Stimulated activated CD8-positive, alpha-beta memory T cell treated with anti-CD3 and anti-CD28 coated beads, Interleukin-2, amount 100 ng/mL, for 48 hours (primary cell): Measurements from ENCODE around the gene SIPA1L3.
"Not testable (repeated sequence)": the region's sequence is repeated elsewhere in the genome, so short reads cannot be mapped to it uniquely, and the experiment has no call there.

Experiments
- DNase-seq, 2 donors: peaks; one replicate each; pipeline ENCODE4 v3.0.0-alpha.2; 2020; ENCODE audit warnings: low read depth in 2 of 2

SIPA1L3 gene

DNA sequence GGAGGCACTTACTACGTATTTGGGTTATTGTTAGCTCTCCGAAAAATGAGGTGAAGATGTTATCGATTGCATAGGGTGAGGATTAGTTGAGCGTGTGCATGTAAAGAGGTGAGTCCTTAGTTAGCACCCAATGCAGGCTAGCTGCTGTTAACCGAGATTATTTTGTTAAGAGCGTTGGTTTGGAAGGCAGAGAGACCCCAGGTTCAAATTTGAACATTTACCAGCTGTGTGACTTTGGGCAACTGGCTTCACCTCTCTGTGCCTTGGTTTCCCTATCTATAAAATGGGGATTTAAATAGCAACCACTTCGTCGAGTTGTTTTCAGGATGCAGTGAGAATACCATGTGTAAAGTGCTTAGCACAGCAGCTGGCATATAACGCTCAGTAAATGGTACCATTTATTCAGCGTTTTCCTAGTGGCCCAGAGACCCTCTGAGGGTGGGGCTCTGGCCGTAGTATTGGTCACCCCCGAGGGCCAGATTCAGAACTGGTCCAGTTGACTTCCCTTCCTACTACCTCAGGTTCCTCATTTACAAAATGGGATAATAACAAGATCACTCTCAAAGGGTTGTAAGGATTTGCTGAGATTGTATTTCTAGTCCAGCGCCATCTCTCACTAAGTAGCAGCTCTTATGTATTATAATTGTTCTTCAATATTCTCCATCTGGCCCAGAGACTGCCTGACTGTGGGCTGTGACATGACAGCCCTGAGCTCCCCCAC is 887 bp downstream of the SIPA1L3 start:
- DNase-seq: no peak

DNA sequence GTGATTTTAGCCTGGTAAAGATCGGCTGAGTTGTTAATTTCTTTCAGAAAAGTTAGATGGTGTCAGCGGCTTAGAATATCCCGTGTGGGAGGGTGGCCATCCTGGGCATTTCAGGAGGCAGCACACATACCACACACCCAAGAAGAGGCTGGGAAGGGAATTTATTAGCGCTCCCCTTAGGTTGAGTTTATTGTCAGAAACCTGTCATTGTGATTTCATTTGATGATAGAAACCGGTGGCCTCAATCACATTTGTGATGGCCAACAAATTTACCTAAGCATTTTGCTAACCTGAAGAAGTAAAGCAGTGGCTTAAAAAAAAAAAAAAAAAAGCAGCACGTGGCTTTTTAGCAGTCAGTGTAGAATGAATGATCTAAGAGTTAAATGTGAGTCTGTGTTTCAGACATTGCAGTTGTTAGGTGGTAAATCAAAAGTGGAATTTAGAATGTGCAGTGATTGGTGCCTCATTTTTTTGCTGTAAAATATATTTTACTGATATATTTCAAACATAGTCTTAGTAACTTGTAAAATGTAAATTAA is 2.7 kb downstream of the SIPA1L3 start:
- DNase-seq: no peak

DNA sequence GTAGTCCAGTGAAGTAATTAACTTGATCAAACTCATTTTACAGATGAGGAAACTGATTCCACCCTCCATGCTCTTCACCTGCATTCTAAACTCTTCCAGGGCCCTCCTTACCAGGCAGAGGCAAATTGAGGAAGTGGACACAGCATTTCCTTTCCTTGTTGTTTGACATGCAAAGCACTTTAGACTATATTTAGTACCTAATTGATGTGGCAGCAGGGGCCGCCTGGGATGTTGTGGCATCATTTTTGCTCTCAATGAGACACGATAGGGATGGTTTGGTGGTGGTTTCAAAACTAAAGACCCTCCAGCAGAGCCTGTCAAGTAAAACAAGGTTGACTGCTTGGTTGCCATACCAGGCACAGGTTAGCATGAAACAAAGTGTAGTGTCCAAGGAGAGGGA is 7.9 kb downstream of the SIPA1L3 start:
- DNase-seq: no peak

DNA sequence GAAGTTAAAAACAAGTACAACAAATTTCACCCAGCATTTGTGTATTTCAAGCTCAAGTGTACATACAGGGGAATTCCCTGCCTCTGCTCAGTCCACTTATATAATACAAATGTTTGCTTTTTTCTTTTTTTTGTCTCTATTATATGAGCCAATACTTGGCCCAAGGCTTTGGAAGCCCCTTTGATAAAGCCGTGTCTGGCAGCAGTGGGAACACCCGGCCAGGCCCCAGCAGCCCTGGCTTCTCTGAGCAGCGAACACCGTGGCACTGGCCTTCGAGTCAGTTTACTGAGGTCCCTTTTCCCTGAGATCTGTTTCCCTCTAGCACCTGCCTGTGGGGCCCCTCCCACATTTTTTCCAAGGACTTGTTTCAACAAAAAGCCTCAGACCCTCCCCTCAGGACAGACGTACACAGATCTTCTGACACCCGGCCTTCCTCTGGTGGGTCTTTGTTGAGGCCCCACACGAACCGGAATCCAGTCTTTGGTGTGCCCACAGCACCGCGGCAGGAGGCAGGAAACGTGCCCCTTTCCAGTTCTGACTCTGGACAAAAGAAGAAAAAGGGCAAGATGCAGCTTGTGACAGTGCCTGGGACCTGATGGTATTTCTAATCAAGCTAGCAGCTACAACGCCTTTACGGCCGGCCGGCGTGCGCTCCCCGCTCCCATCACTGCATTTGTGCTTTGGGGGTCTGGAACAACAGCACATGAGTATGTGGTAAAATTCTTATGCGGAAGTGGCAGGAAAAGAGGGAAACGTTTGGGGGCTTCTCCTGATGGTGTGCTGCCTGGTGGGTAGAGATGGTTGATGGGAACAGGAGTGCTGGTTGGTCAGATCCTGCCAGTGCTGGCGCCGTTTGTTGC is 13.8 kb downstream of the SIPA1L3 start:
- DNase-seq: no peak

DNA sequence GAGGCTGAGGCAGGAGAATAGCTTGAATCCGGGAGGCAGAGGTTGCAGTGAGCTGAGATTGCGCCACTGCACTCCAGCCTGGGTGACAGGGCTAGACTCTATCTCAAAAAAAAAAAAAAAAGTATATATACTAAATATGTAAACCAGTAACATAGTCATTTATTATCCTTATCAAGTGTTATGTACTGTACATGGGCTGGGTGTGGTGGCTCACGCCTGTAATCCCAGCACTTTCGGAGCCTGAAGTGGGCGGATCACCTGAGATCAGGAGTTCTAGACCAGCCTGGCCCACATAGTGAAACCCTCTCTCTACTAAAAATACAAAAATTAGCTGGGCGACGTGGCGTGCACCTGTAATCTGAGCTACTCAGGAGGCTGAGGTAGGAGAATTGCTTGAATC is 17.6 kb downstream of the SIPA1L3 start:
- DNase-seq: not testable (repeated sequence)

DNA sequence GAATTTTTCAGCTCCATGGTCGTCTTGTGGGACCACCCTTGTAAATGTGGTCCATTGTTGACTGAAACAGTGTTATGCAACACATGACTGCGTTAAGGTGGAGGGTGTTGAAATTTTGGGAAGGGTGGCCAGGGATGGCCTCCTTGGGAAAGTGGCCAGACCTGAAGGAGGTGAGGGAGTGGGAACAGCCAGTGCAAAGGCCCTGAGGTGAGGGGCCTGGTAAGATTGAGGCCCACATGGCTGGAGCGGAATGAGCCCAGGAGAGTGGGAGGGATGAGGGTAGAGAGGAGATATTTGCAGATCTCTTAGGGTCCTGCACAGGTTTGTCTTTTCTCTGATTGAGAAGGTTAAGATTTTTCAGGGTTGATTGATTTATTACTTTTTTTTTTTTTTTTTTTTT is 18.2 kb downstream of the SIPA1L3 start:
- no peak for DNase-seq

DNA sequence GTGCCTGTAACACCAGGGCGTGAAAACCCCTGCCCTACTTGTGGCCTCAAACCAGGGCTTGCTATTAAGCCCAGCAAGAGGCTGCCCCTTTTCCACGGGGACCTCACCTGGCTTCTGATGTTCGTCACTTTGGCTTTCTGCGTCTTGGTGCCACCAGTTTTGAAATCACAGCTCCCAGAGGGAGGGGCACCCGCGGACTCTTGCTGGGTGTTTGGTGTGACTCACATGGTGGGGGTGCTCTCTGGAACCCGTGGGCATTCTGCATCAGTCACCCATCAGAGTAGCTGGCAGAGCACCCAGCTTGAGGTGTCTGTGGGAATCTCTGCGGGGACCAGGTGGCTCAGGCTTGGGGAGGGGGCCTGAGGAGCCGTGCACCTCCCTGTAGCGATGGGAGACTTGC is 19.2 kb downstream of the SIPA1L3 start:
- DNase-seq: no peak

DNA sequence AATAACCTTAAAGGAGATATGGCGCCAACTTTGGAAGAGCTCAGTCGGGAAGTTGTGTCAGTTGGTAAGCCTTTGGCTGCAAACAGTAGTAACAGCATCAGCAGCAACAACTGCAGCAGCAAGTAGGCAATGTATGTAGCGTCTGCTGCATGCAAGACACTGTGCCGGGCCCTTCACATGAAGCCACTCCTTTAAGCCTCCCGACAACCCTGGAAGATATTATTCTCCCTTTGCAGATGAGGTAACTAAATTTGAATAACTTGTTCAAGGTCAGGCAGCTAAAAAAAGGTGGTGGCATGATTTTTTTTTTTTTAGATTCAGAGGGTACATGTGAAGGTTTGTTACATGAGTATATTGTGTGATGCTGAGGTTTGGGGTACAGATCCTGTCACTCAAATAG is 19.7 kb downstream of the SIPA1L3 start:
- no peak for DNase-seq

DNA sequence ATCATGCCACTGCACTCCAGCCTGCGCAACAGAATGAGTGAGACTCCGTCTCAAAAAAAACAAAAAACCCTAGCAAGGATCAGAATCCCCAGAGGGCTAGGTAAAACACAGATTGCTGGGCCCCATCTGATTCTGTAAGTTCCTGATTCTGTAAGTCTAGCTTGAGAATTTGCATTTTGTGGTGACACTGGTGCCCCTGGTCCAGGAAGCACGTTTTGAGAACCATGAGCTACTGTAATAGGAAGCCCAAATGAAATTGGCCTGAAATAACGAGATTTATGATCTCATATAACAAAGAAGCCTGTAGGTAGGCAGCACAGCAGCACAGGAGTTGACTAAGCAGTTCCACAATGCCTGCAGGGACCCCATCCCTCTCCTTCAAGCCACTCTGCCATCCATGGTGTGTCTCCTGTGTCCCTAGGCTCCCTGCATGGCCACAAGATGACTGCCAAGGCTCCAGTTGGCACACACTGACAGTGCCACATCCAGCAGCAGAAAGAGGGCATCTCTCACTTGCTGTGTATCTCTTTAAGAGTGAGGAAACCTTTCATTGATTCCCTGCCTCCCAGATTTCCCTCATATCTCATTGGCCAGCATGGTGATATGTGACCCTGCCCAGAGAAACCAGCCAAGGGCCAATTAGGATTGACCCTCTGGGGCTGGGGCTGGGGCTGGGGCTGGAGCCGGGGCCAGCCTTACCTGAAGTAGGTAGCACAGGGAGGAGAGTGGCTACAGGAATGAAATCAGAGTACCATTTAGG is 21.7 kb downstream of the SIPA1L3 start:
- DNase-seq: no peak

DNA sequence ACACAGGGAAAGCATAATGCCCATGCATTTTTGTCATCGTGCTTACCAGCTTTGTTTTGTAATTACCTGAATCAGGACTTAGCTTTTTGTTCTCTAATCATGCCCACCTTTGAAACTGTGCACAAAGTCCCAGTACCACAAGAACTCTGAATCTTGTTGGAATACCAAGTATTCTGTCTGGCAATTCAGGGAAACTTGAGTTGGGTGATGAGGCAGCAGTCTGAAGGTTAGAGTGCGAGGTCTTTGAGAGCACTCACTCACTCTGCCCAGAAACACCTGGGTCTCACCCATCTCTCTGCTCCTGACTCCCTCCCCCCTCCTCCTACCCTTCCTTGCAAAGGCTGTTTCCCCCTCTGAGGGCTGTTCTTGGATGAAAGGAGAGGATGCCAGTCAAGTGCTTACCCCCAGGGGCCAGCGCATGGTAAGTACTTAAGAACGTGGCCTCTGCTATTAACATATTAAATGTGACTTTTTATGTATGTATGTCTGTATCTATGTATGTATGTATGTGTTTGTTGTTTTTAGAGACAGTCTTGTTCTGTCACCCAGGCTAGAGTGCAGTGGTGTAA is 22.4 kb downstream of the SIPA1L3 start:
- DNase-seq: no peak

DNA sequence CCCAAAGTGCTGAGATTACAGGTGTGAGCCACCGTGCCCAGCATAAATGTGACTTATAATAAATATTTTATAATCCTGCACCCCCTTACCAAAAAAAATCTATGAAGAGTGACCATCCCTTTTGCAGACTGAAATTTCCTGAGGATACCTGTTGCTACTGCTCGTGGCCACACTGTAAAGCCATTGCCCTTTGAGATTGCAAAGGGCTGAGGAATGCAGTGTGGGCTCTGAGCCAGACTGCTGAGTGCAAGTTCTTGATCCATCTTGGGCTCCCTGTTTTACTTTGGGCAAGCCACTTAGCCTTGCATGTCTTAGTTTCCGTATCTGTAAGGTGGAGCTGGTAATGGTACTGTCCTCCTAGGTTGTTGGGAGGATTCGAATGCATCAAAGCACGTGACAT is 23.4 kb downstream of the SIPA1L3 start:
- no peak for DNase-seq

DNA sequence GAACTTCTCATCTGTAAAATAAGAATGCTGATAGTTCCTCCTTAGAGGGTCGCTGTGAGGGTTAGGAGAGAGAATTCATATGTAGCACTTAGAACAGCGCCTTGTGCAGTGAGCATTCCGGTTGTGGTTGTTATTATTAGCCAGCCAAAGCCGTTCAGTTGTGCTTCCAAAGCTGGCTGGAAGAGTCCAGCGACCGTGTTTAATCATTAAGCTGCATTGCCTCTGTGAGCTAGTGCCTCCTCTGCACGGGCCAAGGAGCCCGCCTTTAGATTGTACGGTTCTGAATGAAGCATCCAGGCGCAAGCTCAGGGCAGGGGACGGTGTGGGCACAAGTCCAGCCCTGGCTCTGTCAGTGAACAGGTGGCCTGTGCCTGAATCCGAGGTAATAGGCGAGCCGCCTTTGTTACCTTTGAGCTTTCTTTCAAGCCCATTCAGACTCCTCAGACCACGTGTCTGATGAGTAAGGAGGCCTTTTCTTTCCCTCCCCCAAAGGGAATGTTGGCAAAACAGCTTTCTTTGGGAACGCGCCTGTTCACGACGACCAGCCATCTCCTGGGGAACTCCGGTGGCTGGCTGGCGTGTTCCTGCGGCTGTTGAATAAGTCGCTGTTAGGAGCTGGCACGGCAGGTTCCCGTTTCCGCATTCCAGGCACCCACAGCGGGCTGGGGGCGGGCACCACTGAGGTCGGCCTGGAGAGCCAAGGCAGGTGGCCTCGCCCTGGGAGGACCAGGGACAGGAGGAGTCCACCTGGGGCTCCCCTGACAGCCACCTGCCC is 25.1 kb downstream of the SIPA1L3 start:
- DNase-seq: no peak

DNA sequence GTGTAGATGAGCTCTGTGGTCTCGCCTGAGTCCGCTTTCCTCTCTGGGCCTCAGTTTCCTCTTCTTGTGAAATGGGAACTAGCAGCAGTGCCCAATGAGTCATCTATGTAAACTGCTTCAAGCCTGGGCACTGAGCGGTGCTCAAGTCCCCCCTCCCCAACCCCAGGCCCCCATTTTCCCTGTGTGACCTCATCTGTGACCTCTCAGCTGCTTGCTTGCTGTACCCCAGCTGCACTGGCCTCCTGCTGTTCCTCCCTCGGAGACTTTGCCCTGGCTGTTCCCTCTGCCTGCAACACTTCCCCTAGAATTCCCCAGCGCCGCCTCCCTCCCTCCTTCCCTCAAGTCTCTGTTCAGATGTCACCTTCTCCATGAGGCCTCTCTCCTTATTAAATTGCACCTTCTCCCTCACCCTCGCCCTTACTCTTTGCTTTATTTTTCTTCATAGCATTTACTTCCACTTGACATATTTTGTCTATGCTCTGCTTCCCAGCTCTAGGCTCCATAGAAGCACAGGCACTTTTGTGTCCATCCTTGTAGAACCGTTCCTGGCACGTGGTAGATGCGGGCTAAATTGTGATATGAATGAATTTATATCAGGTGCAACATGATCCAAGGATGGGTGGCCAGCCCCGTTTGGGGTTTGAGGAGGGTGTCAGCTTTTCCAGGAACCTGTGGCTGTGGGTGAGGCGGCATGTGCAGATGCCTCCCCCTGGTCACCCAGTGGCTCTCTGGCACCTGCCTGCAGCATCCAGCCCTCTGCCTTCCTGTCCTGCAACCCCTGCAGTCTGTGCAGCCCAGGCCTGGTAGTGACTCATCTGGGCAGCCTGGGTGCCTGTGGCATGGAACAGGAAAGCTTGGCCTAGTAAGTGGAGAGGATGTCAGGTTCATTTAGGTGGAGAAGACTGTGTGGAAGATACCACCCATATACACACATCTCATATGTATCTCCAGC is 26.3 kb downstream of the SIPA1L3 start:
- DNase-seq: no peak

DNA sequence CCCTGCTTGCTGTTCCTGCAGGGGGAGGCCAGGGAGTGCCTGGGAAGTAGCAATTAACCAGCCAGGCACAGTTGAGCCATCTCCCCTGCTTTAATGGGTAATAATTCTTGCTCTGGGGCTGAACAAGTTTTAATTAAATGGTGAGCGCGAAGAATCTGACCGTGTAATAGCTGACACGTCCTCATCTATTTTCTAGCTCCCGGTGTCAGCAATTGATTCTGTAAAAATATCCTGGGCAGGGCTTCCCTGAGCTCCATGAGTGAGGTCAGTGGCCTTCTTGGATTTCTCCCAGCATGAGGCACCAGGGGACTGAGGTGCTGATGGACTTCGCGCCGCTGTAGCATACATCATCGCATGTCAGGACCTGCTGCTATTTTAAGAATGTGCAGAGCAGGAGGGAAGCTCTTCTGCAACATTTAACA is 26.9 kb downstream of the SIPA1L3 start:
- no peak for DNase-seq

DNA sequence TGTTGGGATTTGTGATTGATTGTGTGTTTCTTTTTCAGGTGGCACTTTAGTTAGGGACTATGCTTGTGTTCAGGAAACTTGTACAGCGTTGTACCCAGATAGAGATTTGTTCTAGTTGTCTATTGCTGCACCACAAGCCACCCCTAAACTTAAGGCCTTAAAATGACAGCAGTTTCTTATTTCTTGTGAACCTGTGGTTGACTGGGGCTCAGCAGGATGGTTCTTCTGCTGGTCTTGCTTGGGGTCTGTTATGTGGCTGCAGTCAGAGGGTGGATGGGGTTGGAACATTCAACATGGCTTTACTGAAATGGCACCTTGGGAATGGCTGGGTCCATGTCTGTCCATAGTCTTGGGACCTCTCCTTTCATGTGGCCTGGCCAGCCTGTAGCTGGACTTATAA is 28.3 kb downstream of the SIPA1L3 start:
- no peak for DNase-seq

DNA sequence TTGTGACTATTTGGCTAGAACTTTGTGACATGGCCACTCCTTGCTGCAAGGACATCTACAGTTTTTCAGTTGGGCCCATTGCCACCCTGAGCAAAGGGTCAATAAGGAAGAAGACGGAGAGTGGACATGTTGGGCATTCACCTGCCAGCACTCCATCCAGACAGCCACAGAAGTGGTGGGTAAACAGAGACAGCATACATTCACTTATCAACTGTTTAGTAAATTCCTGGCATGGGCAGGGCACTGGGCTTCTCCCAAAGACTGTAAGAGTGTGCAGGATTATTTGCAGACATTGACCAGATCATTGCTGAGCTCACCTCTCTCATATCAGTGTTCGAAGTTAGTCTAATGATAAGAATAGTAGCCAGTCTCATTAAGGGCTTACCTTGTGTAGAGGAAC is 29.2 kb downstream of the SIPA1L3 start:
- DNase-seq: no peak

DNA sequence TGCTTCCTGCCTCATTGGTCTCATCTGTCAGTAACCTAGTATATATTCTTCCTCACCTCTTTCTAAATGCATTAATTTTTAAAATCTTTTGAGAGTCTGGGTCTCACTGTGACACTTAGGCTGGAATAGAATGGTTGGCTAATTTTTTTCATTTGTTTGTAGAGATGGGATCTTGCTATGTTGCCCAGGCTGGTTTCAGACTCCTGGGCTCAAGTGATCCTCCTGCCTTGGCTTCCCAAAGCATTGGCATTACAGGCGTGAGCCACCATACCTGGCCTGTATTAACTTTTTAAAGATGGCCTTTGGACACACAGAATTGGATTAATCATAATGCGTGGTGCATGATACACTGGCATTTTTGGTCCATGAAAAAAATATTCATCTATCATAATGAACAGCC is 29.9 kb downstream of the SIPA1L3 start:
- DNase-seq: no peak

DNA sequence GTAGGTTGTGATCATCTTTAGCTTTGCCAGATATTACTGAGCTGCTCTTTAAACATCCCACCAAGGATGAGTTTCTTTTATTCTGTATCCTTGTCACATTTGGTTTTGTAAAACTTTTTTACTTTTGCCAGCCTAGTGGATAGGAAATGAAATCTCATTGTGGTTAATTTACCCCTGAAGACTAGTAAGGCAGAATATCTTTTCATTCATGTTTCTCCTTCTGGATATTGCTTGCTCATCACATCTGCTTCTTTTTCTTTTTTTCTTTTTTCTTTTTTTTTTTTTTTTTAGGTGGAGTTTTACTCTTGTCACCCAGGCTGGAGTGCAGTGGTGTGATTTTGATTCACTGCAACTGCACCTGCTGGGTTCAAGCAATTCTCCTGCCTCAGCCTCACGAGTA is 31.3 kb downstream of the SIPA1L3 start:
- DNase-seq: no peak

DNA sequence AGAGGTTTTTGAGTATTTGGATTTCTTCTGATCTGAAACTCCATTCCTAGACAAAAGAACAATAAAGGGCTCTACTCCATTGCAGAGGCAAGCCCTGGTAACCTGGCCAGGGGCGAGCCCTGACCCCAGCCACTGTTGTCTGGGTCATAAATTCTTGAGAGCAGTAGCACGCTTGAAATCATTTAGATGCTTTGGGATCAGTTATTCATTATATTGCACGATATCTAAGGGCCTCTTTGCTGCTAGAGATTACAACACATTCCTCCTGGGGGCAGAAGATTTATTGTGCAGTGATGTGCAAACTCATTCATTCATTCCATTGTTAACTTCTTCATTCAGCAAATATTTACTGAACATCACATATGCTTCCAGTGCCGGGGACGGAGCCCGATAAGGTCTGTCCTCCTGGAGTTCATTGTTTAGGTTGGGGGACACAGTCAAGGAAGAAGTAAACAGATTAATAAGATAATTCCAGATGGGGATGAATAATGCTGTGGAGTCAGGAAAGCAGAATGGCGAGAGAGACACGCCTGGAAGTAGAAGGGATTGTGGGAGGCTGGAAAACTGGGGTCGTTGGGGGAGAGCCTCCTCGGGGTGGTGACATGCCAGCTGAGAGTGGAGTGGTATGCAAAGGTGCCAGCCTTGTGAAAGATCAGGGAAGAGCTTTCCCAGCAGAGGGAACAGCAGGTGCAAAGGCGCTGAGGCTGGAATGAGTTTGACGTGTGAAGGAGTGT is 34.9 kb downstream of the SIPA1L3 start:
- no peak for DNase-seq
